Measurements from ENCODE around the gene DRC1.

The DRC1 gene

DNA sequence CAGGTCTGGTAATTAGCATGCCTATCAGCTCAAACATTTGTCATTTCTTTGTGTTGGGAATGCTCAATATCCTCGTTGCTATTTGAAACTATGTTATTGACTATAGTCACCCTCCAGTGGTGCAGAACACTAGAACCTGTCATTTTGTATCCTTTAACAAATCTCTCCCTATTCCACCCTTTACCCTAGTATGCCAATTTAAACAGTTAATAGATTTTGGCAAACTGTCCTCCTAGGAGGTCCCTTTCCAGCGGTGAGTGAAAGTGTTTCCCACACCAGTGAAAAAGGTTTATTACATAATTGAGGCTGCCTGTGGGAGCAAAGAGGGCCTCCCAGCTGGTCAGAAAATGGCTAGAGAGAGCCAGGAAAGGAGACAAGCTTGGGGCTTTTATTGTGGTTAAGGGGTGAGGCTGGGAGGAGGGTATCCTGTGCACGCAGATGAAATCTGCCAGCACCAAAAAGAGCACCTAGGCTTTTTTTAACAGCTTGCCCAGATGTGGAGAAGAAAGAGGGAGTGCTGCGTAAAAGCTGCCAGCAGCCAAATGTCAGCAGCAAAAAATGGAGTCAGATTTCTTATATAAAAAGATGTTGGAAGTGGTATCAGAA lies 1.8 kb upstream of the DRC1 start:
- no peak for DNase-seq (ENCODE audit: low spot score)

DNA sequence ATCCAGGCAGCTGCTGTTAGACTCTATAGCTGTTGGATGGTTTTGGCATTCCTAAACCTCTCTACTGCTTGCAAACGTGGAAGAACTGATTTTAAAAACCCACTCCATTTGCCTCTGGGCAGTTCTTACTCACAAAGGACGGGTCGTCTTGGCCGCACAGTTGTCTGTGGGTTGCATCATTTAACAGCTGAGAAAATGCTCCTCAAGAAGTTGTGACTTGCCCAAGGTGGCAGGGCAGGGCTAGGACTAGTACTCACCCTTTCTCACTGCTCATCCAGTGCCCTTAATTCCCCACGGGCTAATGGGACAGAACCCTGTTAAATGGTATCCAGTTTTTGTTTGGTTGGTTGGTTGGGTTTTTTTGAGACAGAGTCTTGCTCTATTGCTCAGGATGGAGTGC lies 997 bp upstream of the DRC1 start:
- DNase-seq (ENCODE audit: low spot score): no peak

DNA sequence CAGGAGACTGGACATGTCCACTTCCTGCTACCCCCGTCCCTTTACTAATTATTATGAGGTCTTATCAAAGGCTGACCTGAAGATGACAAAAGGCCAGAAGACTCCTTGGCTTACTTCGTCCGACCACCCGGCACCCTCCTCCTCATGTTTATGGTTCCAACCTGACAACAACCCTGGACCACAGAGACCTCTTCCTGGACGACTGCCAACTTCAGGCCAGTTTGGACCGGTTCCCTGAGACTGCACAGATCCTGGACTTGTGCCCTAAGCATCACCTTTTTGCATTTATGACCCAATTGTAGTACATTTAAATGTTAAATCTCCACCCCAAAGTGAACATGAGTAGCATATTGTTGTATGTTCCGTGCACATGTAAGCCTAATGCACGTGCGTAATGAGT lies 5.8 kb downstream of the DRC1 start:
- no peak for DNase-seq (ENCODE audit: low spot score)

DNA sequence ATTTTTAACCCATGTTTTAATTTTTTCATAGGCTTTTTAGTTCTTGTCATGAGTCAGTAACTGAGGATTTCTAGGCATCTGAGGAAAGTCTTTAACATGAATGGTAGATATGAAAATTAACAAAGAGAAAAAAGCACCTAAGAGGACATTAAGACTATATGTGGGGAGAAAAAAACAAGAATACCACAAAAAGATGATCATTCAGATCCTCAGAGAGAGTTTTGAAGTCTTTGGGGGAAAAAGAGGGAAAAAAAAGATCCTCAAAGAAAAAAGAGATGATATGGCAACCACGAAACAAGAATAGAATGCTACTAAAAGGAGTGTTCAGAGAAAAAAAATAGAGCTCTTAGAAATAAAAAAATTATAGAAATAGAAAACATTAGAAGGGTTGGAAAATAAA lies 8.1 kb downstream of the DRC1 start:
- no peak for DNase-seq (ENCODE audit: low spot score)

DNA sequence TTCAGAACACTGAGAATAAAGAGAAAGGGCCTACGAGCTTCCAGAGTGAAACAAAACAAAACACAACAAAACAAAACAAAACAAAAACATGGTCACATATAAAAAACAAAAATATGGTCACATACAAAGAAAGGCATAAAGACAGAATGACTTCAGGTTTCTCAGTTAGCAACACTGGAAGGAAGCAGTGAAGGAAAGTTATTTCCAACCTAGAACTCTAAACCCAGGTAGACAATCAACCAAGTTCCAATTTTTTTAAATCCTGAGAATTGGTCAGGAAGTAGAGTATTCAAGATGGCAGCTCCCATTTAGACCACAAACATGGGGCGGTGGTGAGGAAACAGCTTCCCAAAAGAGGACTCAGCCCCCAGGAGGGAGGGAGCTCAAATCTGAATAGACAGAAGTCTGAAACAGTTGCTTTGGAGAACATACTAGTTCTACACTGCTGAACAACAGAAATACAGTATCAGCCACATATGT lies 9.1 kb downstream of the DRC1 start:
- no peak for DNase-seq (ENCODE audit: low spot score)

DNA sequence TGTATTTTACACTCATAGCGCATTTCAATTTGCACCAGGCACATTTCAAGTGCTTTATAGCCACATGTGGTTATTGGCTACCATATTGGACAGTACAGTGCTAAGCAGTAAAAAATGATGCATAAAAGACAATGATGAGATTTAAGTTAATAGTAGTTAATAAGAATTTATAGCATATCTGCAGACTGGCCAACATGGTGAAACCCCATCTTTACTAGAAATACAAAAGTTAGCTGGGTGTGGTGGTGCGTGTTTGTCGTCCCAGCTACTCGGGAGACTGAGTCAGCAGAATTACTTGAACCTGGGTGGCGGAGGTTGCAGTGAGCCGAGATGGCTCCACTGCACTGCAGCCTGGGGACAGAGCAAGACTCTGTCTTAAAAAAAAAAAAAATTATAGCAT lies 9.7 kb downstream of the DRC1 start:
- no peak for DNase-seq (ENCODE audit: low spot score)

DNA sequence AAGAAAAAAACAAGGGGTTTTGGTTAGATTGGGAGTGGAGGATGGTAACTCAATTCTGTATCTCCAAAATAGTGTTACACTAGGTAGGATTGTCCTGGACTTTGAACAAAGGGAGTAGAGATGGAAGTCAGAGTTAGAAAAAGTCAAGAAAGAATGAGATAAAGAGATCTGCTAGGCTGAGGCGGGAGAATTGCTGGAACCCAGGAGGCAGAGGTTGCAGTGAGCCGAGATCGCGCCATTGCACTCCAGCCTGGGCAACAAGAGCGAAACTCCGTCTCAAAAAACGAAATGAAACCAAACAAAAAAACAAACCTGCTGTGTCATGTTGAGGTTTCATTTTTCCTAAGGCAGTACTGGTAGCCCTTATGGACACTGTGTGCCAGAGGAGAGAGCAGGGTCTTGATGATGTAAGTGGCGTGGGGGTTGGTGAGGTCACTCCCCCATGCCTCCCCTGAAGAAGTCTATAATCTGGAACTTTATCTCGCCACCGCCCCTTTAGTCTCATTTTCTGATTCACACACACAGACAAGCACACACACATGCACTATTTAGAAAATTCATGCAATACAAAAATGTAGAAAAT lies 10.5 kb downstream of the DRC1 start:
- no peak for DNase-seq (ENCODE audit: low spot score)

DNA sequence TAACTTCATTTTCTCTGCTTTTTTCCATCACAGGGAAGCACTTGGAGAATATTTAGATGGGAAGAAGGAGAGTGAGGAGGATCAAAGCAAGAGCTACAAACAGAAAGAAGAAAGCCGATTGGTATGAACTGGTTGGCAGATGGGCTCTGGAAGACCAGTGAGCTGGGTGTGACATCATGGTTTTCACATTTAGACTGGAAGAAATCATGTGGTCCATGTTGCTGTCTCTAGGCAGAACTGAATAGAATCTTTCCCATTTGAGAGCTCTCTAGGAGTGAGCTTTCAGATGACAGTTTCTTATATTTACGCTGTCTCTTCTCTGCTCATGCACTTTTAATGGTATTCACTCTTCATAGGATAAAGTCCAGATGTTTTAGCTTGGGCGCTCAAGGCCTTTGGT lies 12.6 kb downstream of the DRC1 start:
- DNase-seq (ENCODE audit: low spot score): no peak

DNA sequence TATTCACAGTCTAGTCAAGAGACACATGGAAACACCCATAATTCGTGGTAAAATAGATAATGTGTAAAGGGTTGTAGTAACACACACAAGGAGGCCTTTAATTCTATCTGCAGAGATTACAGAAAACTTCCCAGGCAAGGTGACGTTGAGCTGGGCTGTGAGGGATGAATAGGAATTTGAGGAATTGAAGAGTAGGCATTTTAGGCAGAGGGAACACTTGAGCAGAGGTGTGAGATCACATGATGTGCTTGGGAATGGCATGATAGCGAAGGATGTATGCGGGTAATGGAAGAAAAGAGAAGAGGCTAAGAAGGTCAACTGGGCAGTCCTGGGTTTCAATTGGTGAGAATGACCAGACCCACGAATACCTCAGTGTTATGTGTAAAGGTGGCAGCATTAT lies 20.2 kb downstream of the DRC1 start:
- DNase-seq (ENCODE audit: low spot score): no peak

DNA sequence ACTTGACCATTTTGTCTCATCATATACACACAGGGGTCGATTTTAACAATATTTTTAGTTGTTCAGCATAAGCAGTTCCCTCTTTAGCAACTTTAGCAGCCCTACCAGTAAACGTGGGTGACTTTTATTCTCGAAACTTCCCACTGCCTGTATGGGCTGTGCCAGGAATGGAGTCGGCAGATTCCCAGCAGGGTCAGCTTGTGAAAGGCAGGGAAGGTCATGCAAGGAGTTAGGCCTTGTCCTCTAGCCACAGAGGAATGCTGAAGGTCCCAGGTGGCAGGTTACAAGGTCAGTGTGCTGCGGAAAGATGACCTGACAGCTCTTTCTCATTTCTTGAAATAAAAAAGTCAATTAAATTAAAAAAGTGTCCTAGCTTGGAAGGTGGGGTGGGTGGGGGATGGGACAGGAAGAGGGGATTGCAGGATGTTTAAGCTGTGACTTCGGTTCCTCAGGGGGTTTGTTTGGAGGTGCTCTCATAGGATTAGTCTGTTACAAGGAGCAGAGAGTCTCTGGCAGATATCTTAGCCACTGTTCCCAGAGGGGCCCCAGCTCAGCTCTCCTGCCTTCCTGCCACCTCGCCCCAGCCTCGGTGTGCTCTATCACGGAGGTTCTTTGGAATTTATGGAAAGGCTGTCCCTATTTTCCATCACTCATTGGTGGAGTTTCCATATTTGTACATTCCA lies 21.4 kb downstream of the DRC1 start:
- DNase-seq (ENCODE audit: low spot score): no peak

DNA sequence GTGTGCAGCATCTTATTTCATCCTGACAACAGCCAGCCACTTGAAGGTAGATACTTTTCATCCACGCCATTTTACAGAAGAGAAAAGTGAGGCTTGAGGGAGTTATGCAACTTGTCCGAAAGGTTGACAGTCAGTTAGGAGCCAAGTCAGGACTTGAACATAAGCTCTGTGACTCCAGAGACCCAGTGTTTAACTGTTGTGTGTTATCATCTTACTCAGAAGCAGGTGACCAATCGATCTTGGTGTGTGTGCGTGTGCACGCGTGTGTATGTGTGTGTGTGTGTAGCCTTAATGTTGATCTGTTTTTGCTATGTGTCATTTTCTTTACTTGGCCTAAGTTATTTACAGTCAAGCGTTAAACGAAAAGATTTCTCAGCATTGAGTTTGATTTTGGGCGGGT lies 22.0 kb downstream of the DRC1 start:
- no peak for DNase-seq (ENCODE audit: low spot score)

DNA sequence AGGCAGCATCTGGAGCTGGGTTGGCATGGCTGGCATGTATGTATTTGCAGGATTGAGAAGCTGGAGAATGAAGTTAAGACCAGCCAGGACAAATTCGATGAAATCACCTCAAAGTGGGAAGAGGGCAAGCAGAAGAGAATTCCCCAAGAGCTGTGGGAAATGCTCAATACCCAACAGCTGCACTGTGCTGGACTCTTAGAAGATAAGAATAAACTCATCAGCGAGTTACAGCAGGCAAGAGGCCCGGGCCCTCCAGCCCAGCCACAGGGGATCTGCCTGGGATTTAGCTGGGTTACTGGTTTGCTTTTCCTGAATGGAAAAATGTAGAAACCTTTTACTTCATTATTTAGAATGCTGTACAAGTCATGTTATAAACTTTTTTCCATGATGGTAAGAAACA lies 22.5 kb downstream of the DRC1 start:
- no peak for DNase-seq (ENCODE audit: low spot score)

DNA sequence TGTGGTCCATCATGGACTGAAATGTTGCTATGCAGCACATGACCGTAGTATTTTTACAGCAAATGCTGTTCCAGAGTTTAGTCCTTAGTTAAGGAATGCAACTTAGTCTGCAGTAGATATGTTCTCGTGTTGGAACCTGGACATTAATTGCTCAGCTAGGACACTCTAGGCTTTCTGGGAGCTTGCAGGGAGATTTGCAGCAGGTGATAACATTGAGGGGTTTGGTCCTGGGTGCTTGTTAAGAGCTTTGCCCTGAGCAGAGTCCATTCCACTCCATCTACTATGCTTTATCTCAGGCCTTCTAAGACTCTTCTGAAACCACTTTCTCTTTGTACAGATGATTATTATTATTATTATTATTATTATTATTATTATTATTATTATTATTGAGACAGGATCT lies 27.1 kb downstream of the DRC1 start:
- DNase-seq (ENCODE audit: low spot score): no peak

DNA sequence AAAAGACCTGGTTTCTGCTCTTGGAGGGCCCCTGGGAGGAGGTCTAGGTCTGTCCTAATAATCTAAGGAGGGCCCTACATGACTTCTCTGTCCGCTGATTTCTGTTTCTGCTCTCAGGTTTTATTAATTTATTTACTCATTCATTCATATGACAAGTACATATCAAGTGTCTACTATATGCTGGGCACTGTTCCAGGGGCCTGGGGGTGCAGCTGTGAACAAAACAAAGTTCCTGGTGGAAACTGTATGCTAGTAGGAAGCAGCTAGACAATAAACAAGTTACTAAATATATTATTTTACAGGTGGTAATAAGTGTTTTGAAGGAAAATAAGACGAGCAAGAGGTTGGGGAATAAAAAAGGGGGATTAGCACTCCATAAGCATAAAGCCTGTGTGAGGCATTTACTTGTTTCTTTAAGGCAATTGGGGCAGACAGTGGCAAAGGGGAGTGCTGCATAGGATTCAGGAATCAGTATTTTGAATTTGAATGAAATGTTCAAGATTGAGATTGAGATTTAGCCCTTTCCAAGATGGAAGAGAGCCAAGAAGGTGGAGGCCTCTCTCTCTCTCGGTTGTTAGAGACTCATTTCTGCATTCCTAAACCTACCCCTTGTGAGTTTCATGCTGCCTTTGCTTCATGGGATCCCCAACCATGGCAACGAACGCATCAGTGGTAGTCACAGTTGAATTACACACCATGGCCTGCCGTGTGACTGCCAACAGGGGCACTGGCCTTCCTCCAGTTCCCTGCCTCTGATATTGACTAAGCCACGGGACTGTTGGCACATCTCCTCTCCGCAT lies 28.3 kb downstream of the DRC1 start:
- no peak for DNase-seq (ENCODE audit: low spot score)

DNA sequence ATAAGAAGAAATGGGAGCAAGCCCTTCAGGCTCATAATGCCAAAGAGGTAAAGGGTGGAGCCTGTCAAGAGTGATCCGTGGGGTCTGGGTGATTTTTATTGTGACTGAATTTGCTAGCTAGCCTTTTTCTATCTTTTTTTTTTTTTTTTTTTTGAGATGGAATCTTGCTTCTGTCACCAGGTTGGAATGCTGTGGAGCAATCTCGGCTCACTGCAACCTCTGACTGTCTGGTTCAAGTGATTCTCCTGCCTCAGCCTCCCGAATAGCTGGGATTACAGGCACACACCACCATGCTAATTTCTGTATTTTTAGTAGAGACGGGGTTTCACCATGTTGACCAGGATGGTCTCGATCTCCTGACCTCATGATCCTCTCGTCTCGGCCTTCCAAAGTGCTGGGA lies 29.1 kb downstream of the DRC1 start:
- DNase-seq (ENCODE audit: low spot score): no peak

DNA sequence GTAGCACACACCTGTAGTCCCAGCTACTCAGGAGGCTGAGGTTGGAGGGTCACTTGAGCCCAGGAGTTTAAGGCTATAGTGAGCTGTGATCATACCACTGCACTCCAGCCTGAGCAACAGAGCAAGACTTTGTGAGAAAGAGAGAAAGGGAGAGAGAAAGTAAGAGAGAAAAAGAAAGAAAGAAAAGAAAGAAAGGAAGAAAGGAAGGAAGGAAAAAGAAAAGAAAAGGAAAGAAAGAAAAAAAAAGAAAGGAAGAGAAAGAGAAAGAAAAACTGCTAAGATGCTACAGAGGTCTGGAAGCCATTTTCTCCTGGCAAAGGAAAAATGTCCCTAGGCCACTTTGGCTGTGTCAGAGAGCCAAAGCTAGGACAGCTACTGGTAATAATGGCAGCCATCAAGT lies 30.6 kb downstream of the DRC1 start:
- no peak for DNase-seq (ENCODE audit: low spot score)

DNA sequence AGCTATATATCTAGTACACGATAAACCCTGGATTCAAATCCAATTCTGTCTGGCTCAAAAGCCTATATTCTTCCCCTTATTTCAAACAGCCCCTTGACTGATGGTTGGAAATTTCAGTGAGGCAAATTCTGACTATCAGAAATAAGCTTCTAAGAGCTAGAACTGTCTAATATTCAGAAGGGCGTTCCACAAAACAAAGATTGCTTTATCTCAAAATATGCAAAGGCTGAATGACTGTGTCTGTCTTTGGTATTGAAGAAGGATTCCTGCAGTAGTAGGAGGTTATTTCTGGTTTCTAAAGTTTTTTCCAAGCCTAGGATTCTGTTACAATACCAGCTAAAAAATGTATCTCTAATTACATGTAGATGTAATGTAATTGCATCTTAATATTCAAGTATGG lies 31.1 kb downstream of the DRC1 start:
- no peak for DNase-seq (ENCODE audit: low spot score)

DNA sequence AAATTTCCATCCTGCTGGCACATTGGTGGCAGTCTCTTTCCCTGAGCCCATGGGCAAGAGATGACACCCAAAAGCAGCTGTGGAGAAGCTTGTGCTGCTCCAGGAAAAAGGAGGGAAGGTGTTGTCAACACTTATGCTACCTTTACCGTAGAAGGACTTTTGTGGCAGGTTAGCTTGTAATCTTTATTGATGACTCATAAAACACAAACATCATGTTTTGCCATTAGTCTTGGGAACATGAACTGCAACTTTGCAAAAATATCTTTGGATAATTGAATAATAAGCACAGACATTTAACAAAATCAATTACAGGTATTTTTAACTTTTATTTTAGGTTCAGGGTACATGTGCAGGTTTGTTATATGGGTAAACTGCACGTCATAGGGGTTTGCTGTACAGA lies 33.4 kb downstream of the DRC1 start:
- DNase-seq (ENCODE audit: low spot score): no peak

DNA sequence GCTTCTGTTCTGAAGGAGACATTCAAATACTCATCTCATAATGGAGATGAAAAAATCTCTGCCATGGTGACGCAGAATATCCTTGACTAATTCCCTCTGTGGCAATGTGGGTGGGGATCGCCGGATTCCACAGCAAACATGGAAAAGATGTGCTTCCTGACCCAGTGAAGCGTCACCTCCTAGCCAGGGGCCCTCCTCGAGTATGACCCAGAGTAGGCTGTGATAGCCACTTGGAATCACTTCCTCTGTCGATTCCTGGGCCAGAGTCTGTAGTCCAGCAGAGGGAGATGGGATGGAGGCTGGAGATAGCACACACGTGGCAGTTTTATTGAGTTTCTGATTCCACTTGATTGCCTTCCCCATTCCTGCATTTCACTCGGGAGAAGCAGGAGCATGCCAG lies 36.8 kb downstream of the DRC1 start:
- no peak for DNase-seq (ENCODE audit: low spot score)

DNA sequence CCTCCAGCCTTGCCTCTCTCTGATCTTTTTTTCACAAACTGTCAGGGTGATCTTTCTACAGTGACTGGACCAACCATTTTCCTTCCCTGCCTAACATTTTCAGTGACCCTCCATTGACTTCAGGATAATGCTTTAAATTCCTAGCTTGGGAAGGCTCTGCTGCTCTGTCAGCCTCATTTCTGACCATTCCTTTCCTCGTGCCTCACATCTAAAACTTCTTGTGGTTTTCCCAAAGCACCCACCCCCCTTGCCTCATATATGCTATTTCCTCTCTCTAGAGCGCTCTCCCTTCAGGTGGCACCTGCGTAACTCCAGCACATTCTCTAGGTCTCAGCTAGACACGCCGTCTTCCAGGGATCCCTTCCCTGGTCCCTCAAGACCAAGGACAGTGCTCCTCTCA lies 37.2 kb downstream of the DRC1 start:
- DNase-seq (ENCODE audit: low spot score): no peak

DNA sequence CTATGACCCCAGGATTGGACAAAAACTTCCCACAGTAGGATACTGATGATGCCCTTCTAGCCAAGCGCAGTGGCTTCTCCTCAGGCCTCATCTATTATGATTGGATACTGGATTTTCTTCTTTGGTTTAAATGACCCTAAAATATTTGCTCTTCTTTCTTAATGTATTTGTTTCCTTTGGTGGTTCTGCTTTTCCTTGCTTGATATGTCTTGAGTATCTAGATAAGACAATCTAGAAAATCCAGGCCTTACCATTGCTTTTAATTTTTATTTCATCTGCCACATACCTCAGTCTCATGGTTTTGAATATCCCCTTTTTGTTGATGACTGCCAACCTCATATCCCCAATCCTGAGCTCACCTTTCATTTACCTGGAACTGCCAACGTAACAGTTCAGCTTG lies 40.6 kb downstream of the DRC1 start:
- no peak for DNase-seq (ENCODE audit: low spot score)

DNA sequence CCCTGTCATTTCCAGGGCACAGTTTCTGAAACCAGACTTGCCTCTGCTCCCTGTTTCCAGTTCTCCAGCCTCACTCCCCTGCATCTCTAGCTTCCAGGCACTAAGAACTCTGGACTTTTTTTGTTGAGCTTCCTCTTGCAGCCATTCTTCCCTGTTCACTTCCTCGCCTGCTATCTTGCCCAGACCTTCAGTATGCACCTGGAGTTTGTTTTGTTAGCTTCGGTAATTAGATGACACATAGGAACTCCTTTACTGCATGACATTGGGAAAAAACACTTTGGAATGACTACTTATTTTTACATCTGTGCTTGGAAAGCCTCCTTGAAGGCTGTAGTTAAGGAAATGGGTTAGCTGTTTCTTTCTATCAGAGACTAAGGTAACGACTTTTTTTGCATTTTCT lies 41.0 kb downstream of the DRC1 start:
- DNase-seq (ENCODE audit: low spot score): no peak

DNA sequence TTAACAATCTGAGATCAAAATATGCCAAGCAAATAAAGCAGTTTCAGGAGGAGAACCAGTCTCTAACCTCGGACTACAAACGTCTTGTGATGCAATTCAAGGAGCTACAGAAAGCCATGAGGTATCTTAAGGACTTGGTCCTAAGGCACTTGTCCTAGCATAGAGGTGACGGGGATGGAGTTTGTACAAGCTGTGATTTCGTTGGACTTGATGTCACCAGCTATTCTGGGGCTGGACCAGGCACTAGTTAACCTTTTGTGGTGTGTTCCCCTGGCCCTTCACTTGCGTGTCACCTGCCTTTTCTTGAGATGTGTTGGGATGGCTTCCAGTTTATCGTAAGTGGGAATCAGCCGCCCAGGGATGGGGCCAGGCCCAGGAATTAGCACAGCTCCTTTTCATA lies 42.5 kb downstream of the DRC1 start:
- no peak for DNase-seq (ENCODE audit: low spot score)
